ENCODE results near the gene MUC5B.
A peak's percentile ranks its signal among the peaks of the same experiment; 100 is the strongest.

MUC5B gene

GRCh38 chr11:1289211-1289935 is 66.5 kb downstream of the MUC5B start:
- DNase-seq: no peak

GRCh38 chr11:1290052-1291040 is 67.5 kb downstream of the MUC5B start:
- no peak for DNase-seq

GRCh38 chr11:1291295-1292017 is 68.6 kb downstream of the MUC5B start:
- DNase-seq: no peak

GRCh38 chr11:1292018-1292643 is 69.3 kb downstream of the MUC5B start:
- no peak for DNase-seq

GRCh38 chr11:1292644-1293618 is 70.1 kb downstream of the MUC5B start:
- DNase-seq: no peak

GRCh38 chr11:1293619-1294015 is 70.8 kb downstream of the MUC5B start:
- no peak for DNase-seq

- DNase-seq: no peak
Observed at GRCh38 chr11:1295086-1295485, 72.2 kb downstream of the MUC5B start.

GRCh38 chr11:1295591-1295990 is 72.7 kb downstream of the MUC5B start:
- DNase-seq: no peak

- DNase-seq: no peak
Observed at GRCh38 chr11:1296287-1296686, 73.4 kb downstream of the MUC5B start.

- peak; percentile 21 for DNase-seq
Observed at GRCh38 chr11:1297011-1297575, 74.2 kb downstream of the MUC5B start.

GRCh38 chr11:1297576-1298473 is 75.0 kb downstream of the MUC5B start:
- DNase-seq: peak; percentile 24

GRCh38 chr11:1298695-1299492 is 76.0 kb downstream of the MUC5B start:
- DNase-seq: no peak

GRCh38 chr11:1299621-1300020 is 76.8 kb downstream of the MUC5B start:
- no peak for DNase-seq

- no peak for DNase-seq
Observed at GRCh38 chr11:1300121-1300520, 77.3 kb downstream of the MUC5B start.

GRCh38 chr11:1300569-1301187 is 77.8 kb downstream of the MUC5B start:
- DNase-seq: no peak

GRCh38 chr11:1301220-1302000 is 78.5 kb downstream of the MUC5B start:
- no peak for DNase-seq

GRCh38 chr11:1302041-1302460 is 79.2 kb downstream of the MUC5B start:
- DNase-seq: no peak

Data from activated CD4-positive, CD25-positive, alpha-beta regulatory T cell treated with anti-CD3 and anti-CD28 coated beads, Interleukin-2, amount 50 U/mL, for 72 hours (primary cell).